ENCODE results near the gene TMEM95. TPM values are rescaled to one million over a fixed set of nuclear protein-coding genes. Genes with fewer than 3 reads are reported as not detected.
A peak's percentile ranks its signal among the peaks of the same experiment; 100 is the strongest.

The TMEM95 gene
- total and polyA plus RNA-seq, 10 donors: not detected

GRCh38 chr17:7308625-7309433, 46.1 kb upstream of the TMEM95 start:
- intact Hi-C loops (cut with DNase I; ENCODE audit: low total_unique reads): loop anchor here (10.0 kb wide), 1 partner anchor 264 kb away; the partner anchor contains the start of gene SLC16A11

GRCh38 chr17:7309628-7310027, 45.3 kb upstream of the TMEM95 start:
- no peak for DNase-seq
- peaks cover 38 to 75% (median 63%) of the 10 kb centered on the region in 6 donors for H3K4me1 ChIP-seq
- no peaks in the 10 kb centered on the region for H3K9me3 ChIP-seq
- 75 to 85% (median 79%) methylated on average over 12 of the region's 12 CpGs for WGBS, 5 donors
- H3K4me3 ChIP-seq: peak overlapping the region in 6 of 8 donors; percentile 90 to 97 (median 92)
- peaks cover 0 to 52% (median 46%) of the 10 kb centered on the region in 6 donors for H3K36me3 ChIP-seq
- TF ChIP-seq CTCF (IDR thresholded peaks at IDR 0.05 in 8 of 11, conservative IDR thresholded peaks at IDR 0.05 in 3 of 11) (no peak), POLR2AphosphoS5 (IDR thresholded peaks at IDR 0.05) (peak in 1 of 3 donors; percentile 8), POLR2A (IDR thresholded peaks at IDR 0.05) (no peak)
- peak overlapping the region in 7 of 8 donors; percentile 5 to 100 (median 99) for H3K27ac ChIP-seq
- intact Hi-C loops (cut with DNase I; ENCODE audit: low total_unique reads): loop anchor here (10.0 kb wide), 1 partner anchor 265 kb away; the partner anchor contains the start of gene SLC16A11
- H3K27me3 ChIP-seq (replicated peaks in 1 of 7): no peaks in the 10 kb centered on the region

More at GRCh38 chr17:7308625-7309433, 46.1 kb upstream of the TMEM95 start:
- TF ChIP-seq POLR2A (IDR thresholded peaks at IDR 0.05) (no peak), POLR2AphosphoS5 (IDR thresholded peaks at IDR 0.05) (peak in 2 of 3 donors; percentile 59 to 69)
- H3K36me3 ChIP-seq: peaks cover 0 to 47% (median 44%) of the 10 kb centered on the region in 6 donors
- DNase-seq: peak; percentile 91
- 0 to 1% (median 0%) methylated on average over 14 of the region's 14 CpGs for WGBS, 5 donors
- peak overlapping the region; percentile 89 to 97 (median 92) for H3K4me3 ChIP-seq
- H3K4me1 ChIP-seq: peaks cover 32 to 67% (median 55%) of the 10 kb centered on the region in 6 donors
- H3K27ac ChIP-seq: peak overlapping the region; percentile 83 to 100 (median 98)
- H3K9me3 ChIP-seq: no peaks in the 10 kb centered on the region
- no peaks in the 10 kb centered on the region for H3K27me3 ChIP-seq (replicated peaks in 1 of 7)

- Histone ChIP-seq H3K4me1 (peaks cover 41 to 80% (median 69%) of the 10 kb centered on the region in 6 donors), H3K27me3 (replicated peaks in 1 of 7) (no peaks in the 10 kb centered on the region), H3K36me3 (peaks cover 0 to 58% (median 46%) of the 10 kb centered on the region in 6 donors), H3K27ac (peak overlapping the region in 3 of 8 donors; percentile 34 to 100 (median 99)), H3K4me3 (no peak overlapping the region), H3K9me3 (no peaks in the 10 kb centered on the region)
- TF ChIP-seq POLR2A (IDR thresholded peaks at IDR 0.05): no peak
- no peak for TF ChIP-seq CTCF (IDR thresholded peaks at IDR 0.05 in 8 of 11, conservative IDR thresholded peaks at IDR 0.05 in 3 of 11)
- no peak for TF ChIP-seq POLR2AphosphoS5 (IDR thresholded peaks at IDR 0.05)
- intact Hi-C loops (cut with DNase I; ENCODE audit: low total_unique reads): no loop called here
- DNase-seq: no peak
- 76 to 90% (median 85%) methylated on average over 7 of the region's 7 CpGs for WGBS, 5 donors
These were observed 43.7 kb upstream of the TMEM95 start for GRCh38 chr17:7311110-7311705.

GRCh38 chr17:7312432-7313087, 42.4 kb upstream of the TMEM95 start:
- no peaks in the 10 kb centered on the region for H3K9me3 ChIP-seq
- DNase-seq: no peak
- WGBS, 5 donors: 61 to 89% (median 80%) methylated on average over 7 of the region's 7 CpGs
- peaks cover 0 to 69% (median 54%) of the 10 kb centered on the region in 6 donors for H3K36me3 ChIP-seq
- H3K27me3 ChIP-seq (replicated peaks in 1 of 7): no peaks in the 10 kb centered on the region
- TF ChIP-seq POLR2A (IDR thresholded peaks at IDR 0.05) (no peak), POLR2AphosphoS5 (IDR thresholded peaks at IDR 0.05) (peak in 1 of 3 donors; percentile 20), CTCF (IDR thresholded peaks at IDR 0.05 in 8 of 11, conservative IDR thresholded peaks at IDR 0.05 in 3 of 11) (no peak)
- peak overlapping the region in 2 of 8 donors; percentile 93 to 99 for H3K27ac ChIP-seq
- intact Hi-C loops (cut with DNase I; ENCODE audit: low total_unique reads): no loop called here
- peaks cover 40 to 87% (median 70%) of the 10 kb centered on the region in 6 donors for H3K4me1 ChIP-seq
- no peak overlapping the region for H3K4me3 ChIP-seq

Data from spleen (tissue), 11 donors.